GM12878 (cell line): ENCODE results near the gene TPRG1. TPM values are rescaled to one million over a fixed set of nuclear protein-coding genes. Genes with fewer than 3 reads are reported as not detected.

Experiments used
- ATAC-seq: fragments of 200-7000 bp; cut with Tn5 transposase; 3 replicates; pipeline ENCODE4 v1.9.1; 2020; ENCODE audit warnings: mild to moderate bottlenecking, moderate library complexity
- BruUV-seq: library from RNA; stranded (reverse); fragments of 400-500 nt; replicated peaks from 2 replicates; lab custom pipeline; 2021; lab: Mats Ljungman, UMichigan
- CTCF ChIA-PET: fragments of 300-600 bp; sonication (Branson Sonifier 250); formaldehyde crosslinking; extraction: SDS; loops from one replicate; lab custom pipeline; 2021; ENCODE audit warnings: inconsistent platforms; lab: Yijun Ruan, JAX
- POLR2A ChIA-PET: fragments of 350-600 bp; formaldehyde crosslinking; extraction: SDS; loops from one replicate; lab custom pipeline; 2021; ENCODE audit warnings: inconsistent platforms; lab: Charles Lee
- RAD21 ChIA-PET: fragments of 300-600 bp; sonication (Branson Sonifier 250); formaldehyde crosslinking; loops from one replicate; lab custom pipeline; 2023; ENCODE audit warnings: antibody characterized with exemption; ENCODE audit not compliant: unreplicated experiment; lab: Charles Lee
- SMC1A ChIA-PET: fragments of 300-600 bp; sonication (Branson Sonifier 250); formaldehyde crosslinking; loops from one replicate; lab custom pipeline; 2023; ENCODE audit not compliant: unreplicated experiment, uncharacterized antibody; lab: Charles Lee
- DNase-seq: peaks from one replicate; pipeline ENCODE4 v3.0.0-alpha.2; 2011; ENCODE audit warnings: low read depth, low spot score
- FAIRE-seq: peaks from 3 replicates; lab custom pipeline; 2011; peaks lifted over from hg19 to GRCh38; lab: Jason Lieb, UNC
- H2AFZ ChIP-seq: 2 replicates; pipeline ENCODE4 v1.6.0; 2011; ENCODE audit warnings: low read depth, low read length, control low read depth; ENCODE audit not compliant: control insufficient read depth
- H3K27ac ChIP-seq: 2 replicates; pipeline ENCODE4 v1.5.1; 2011; ENCODE audit warnings: control low read depth; ENCODE audit not compliant: control insufficient read depth, insufficient read depth
- H3K27me3 ChIP-seq, 2 experiments: replicated peaks in 1 of 2; 2 replicates each; pipeline versions ENCODE4 v1.6.0 to v1.6.1; 2011; ENCODE audit warnings: low read length in 1 of 2; ENCODE audit not compliant: control insufficient read depth in 2 of 2, insufficient read depth in 2 of 2
- H3K36me3 ChIP-seq, 2 experiments: 2 replicates each; pipeline ENCODE4 v1.5.1; 2011; ENCODE audit warnings: low read length in 1 of 2; ENCODE audit not compliant: control insufficient read depth in 2 of 2, insufficient read depth in 2 of 2
- H3K4me1 ChIP-seq: 2 replicates; pipeline ENCODE4 v1.6.1; 2011; ENCODE audit warnings: mild to moderate bottlenecking, low read length, moderate library complexity, mixed read lengths; ENCODE audit not compliant: control insufficient read depth, insufficient read depth
- H3K4me2 ChIP-seq: 2 replicates; pipeline ENCODE4 v1.6.0; 2011; ENCODE audit warnings: control low read depth; ENCODE audit not compliant: control insufficient read depth, insufficient read depth
- H3K4me3 ChIP-seq: fragments of 200-600 bp; sonication (generic); 2 replicates; pipeline ENCODE4 v1.5.1; 2016
- H3K79me2 ChIP-seq: 2 replicates; pipeline ENCODE4 v1.6.0; 2011; ENCODE audit warnings: low read length; ENCODE audit not compliant: control insufficient read depth, insufficient read depth
- H3K9ac ChIP-seq: 2 replicates; pipeline ENCODE4 v1.8.0; 2011; ENCODE audit warnings: low read length, control low read depth, mixed read lengths; ENCODE audit not compliant: control insufficient read depth, insufficient read depth
- H3K9me3 ChIP-seq: replicated peaks from 3 replicates; pipeline ENCODE4 v1.5.1; 2011; ENCODE audit warnings: mild to moderate bottlenecking, low read length; ENCODE audit not compliant: control insufficient read depth, insufficient read depth
- H4K20me1 ChIP-seq: 2 replicates; pipeline ENCODE4 v1.6.0; 2011; ENCODE audit not compliant: control insufficient read depth, insufficient read depth
- ETV6 ChIP-seq, 2 experiments: fragments of 450-650 bp in 1 of 2; IDR thresholded peaks in 1 of 2; conservative IDR thresholded peaks in 1 of 2; 2 replicates each; pipeline ENCODE4 v1.6.1; 2014; ENCODE audit warnings: antibody characterized with exemption in 1 of 2, borderline replicate concordance in 1 of 2, low read depth in 1 of 2, mild to moderate bottlenecking in 1 of 2, moderate library complexity in 1 of 2
- EZH2 ChIP-seq: IDR thresholded peaks from 2 replicates; pipeline ENCODE4 v1.6.1; 2012; ENCODE audit warnings: low read depth, mild to moderate bottlenecking, control low read depth, inconsistent platforms, low read length, borderline replicate concordance; ENCODE audit not compliant: control insufficient read depth
- HDAC2 ChIP-seq: fragments of 200-600 bp; sonication (generic); IDR thresholded peaks from 2 replicates; pipeline ENCODE4 v1.6.1; 2017
- MEF2B ChIP-seq: fragments of 450-650 bp; IDR thresholded peaks from 2 replicates; pipeline ENCODE4 v1.6.1; 2018; ENCODE audit warnings: mild to moderate bottlenecking, moderate library complexity; ENCODE audit not compliant: partially characterized antibody, poor library complexity, severe bottlenecking
- MYC ChIP-seq: IDR thresholded peaks from 2 replicates; pipeline ENCODE4 v1.6.1; 2011; ENCODE audit warnings: mild to moderate bottlenecking, low read length, moderate library complexity, inconsistent platforms; ENCODE audit not compliant: insufficient read depth, insufficient replicate concordance, insufficient read length, severe bottlenecking
- NBN ChIP-seq: fragments of 450-650 bp; IDR thresholded peaks from 2 replicates; pipeline ENCODE4 v1.6.1; 2016
- NFIC ChIP-seq: IDR thresholded peaks from 2 replicates; pipeline ENCODE4 v1.6.1; 2012; ENCODE audit warnings: low read depth, mild to moderate bottlenecking, inconsistent platforms, low read length, moderate library complexity
- NR2C1 ChIP-seq: fragments of 450-650 bp; IDR thresholded peaks from 2 replicates; pipeline ENCODE4 v1.6.1; 2017; ENCODE audit warnings: antibody characterized with exemption, mild to moderate bottlenecking, moderate library complexity
- PAX8 ChIP-seq: fragments of 450-650 bp; IDR thresholded peaks from 2 replicates; pipeline ENCODE4 v1.6.1; 2017; ENCODE audit warnings: mild to moderate bottlenecking, moderate library complexity
- RAD51 ChIP-seq: fragments of 450-650 bp; IDR thresholded peaks from 2 replicates; pipeline ENCODE4 v1.6.1; 2016; ENCODE audit warnings: moderate library complexity, mild to moderate bottlenecking, inconsistent platforms
- ZBED1 ChIP-seq: IDR thresholded peaks from 2 replicates; pipeline ENCODE4 v1.6.1; 2016; ENCODE audit warnings: borderline replicate concordance
- ZNF274 ChIP-seq: IDR thresholded peaks from one replicate; pipeline ENCODE4 v1.8.0; 2011; ENCODE audit not compliant: insufficient read length, insufficient read depth
- ZNF384 ChIP-seq: IDR thresholded peaks from 2 replicates; pipeline ENCODE4 v1.6.1; 2012; ENCODE audit warnings: low read depth, mild to moderate bottlenecking, low read length, improper control_type of control experiment, borderline replicate concordance
- WGBS: methylation state at CpG from one replicate; pipeline ENCODE4 v1.1.6; 2016; ENCODE audit warnings: low lambda C conversion rate; ENCODE audit not compliant: insufficient replicate concordance, insufficient coverage; ENCODE audit errors: missing lambda C conversion rate; 5-methylcytosine and 5-hydroxymethylcytosine counted together
- in situ Hi-C: fragments of 300-500 bp; cut with MboI; formaldehyde crosslinking; loops from 9 replicates; pipeline ENCODE4 v1.14.3; 2018; ENCODE audit warnings: mixed read lengths
- intact Hi-C: fragments of 100-400 bp; cut with micrococcal nuclease; formaldehyde crosslinking; loops from one replicate; pipeline ENCODE4 v1.14.2; 2022; ENCODE audit not compliant: unreplicated experiment
- polyA plus RNA-seq, 11 experiments: library from polyadenylated mRNA; depleted of rRNA in 4 of 11; unstranded in 6 of 11; stranded (reverse) in 5 of 11; fragments of >200 nt; fragmentation: Nextera tagmentation in 4 of 11; fragmentation: Illumina TruSeq in 1 of 11; extraction: Ambion mirVana in 4 of 11; extraction: Trizol in 1 of 11; gene quantifications; 1 replicate in 1 of 11; 2 replicates in 10 of 11; pipeline versions ENCODE4 v1.2.1 to v1.2.3, GENCODE V29; 2011 to 2016; ENCODE audit warnings: inconsistent platforms in 2 of 11, missing spikeins in 2 of 11, low read depth in 1 of 11
- total RNA-seq, 4 experiments: library from RNA; depleted of rRNA in 3 of 4; stranded (reverse); fragments of >200 nt in 3 of 4; fragmentation: Illumina TruSeq in 1 of 4; extraction: Trizol in 1 of 4; gene quantifications; 2 replicates each; pipeline versions ENCODE4 v1.2.1 to v1.2.3, GENCODE V29; 2013 to 2021
- TF ChIP-seq, protein P1 (sequence below): IDR thresholded peaks from 2 replicates; pipeline ENCODE4 v1.6.1; 2011; ENCODE audit warnings: borderline replicate concordance, low read depth, mild to moderate bottlenecking, moderate library complexity, low read length; ENCODE audit not compliant: insufficient read depth, poor library complexity, severe bottlenecking
- TF ChIP-seq, protein P2 (sequence below), 3 experiments: IDR thresholded peaks in 2 of 3; conservative IDR thresholded peaks in 1 of 3; 2 replicates each; pipeline ENCODE4 v1.5.1; 2011; ENCODE audit warnings: low read depth in 3 of 3, low read length in 3 of 3, mild to moderate bottlenecking in 3 of 3, control low read depth in 2 of 3, moderate library complexity in 2 of 3, inconsistent platforms in 1 of 3, mixed read lengths in 1 of 3; ENCODE audit not compliant: control insufficient read depth in 2 of 3, insufficient read depth in 1 of 3; ENCODE audit errors: extremely low read depth in 1 of 3
- TF ChIP-seq, protein P3 (sequence below): IDR thresholded peaks from 2 replicates; pipeline ENCODE4 v1.6.1; 2012; ENCODE audit warnings: low read length, inconsistent platforms
- TF ChIP-seq, protein P4 (sequence below): fragments of 150-350 bp; IDR thresholded peaks from 2 replicates; pipeline ENCODE4 v1.6.1; 2016; ENCODE audit warnings: low read depth, low read length

The TPRG1 gene
- total and polyA plus RNA-seq, 10 of the 15 experiments (the other 5 are each of a cell fraction or from before 2014, with no cell fraction given) = 0.26 to 30.7 (median 3.6) TPM

- BruUV-seq = no TSS peak
- H3K4me3 ChIP-seq = no peak overlapping the region
- in situ Hi-C loops (no loop called here), intact Hi-C loops (no loop called here)
- no peaks in the 10 kb centered on the region for H3K4me1 ChIP-seq
- no peak overlapping the region for H3K9ac ChIP-seq
- ChIA-PET RAD21 (no interaction called here), SMC1A (no interaction called here), CTCF (interaction anchor here (2.2 kb wide), 1 partner anchor 10 kb away, joined by 7 read pairs; no protein-coding TSS in a partner anchor), POLR2A (no interaction called here)
- DNase-seq (no peak), FAIRE-seq (no peak), ATAC-seq (no peak)
- no peak overlapping the region for H2AFZ ChIP-seq
- H4K20me1 ChIP-seq = no peaks in the 10 kb centered on the region
- 83% methylated on average over 1 of the region's 1 CpG for WGBS
- no peaks in the 10 kb centered on the region for H3K9me3 ChIP-seq
- no peak overlapping the region for H3K4me2 ChIP-seq
- no peaks in the 10 kb centered on the region for H3K27me3 ChIP-seq
- H3K79me2 ChIP-seq = no peaks in the 10 kb centered on the region
- H3K27ac ChIP-seq = no peak overlapping the region
- no peaks in the 10 kb centered on the region for H3K36me3 ChIP-seq
- TF ChIP-seq ZBED1 (no peak), NFIC (no peak), MYC (no peak), ETV6 (conservative IDR thresholded peaks at IDR 0.05 in 1 of 2, IDR thresholded peaks at IDR 0.05 in 1 of 2; ENCODE audit: borderline replicate concordance in 1 of 2, low read depth in 1 of 2) (no peak), ZNF384 (no peak), HDAC2 (no peak), RAD51 (no peak), NBN (no peak), EZH2 (no peak), MEF2B (no peak), PAX8 (no peak), NR2C1 (no peak), ZNF274 (no peak)
- TF ChIP-seq, protein P1, sequence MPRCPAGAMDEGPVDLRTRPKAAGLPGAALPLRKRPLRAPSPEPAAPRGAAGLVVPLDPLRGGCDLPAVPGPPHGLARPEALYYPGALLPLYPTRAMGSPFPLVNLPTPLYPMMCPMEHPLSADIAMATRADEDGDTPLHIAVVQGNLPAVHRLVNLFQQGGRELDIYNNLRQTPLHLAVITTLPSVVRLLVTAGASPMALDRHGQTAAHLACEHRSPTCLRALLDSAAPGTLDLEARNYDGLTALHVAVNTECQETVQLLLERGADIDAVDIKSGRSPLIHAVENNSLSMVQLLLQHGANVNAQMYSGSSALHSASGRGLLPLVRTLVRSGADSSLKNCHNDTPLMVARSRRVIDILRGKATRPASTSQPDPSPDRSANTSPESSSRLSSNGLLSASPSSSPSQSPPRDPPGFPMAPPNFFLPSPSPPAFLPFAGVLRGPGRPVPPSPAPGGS = no peak
- TF ChIP-seq, protein P2, sequence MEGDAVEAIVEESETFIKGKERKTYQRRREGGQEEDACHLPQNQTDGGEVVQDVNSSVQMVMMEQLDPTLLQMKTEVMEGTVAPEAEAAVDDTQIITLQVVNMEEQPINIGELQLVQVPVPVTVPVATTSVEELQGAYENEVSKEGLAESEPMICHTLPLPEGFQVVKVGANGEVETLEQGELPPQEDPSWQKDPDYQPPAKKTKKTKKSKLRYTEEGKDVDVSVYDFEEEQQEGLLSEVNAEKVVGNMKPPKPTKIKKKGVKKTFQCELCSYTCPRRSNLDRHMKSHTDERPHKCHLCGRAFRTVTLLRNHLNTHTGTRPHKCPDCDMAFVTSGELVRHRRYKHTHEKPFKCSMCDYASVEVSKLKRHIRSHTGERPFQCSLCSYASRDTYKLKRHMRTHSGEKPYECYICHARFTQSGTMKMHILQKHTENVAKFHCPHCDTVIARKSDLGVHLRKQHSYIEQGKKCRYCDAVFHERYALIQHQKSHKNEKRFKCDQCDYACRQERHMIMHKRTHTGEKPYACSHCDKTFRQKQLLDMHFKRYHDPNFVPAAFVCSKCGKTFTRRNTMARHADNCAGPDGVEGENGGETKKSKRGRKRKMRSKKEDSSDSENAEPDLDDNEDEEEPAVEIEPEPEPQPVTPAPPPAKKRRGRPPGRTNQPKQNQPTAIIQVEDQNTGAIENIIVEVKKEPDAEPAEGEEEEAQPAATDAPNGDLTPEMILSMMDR (IDR thresholded peaks at IDR 0.05 in 2 of 3, conservative IDR thresholded peaks at IDR 0.05 in 1 of 3; ENCODE audit: control insufficient read depth in 2 of 3, extremely low read depth in 1 of 3, insufficient read depth in 1 of 3, low read depth in 3 of 3, low read length in 3 of 3) = no peak
- TF ChIP-seq, protein P3, sequence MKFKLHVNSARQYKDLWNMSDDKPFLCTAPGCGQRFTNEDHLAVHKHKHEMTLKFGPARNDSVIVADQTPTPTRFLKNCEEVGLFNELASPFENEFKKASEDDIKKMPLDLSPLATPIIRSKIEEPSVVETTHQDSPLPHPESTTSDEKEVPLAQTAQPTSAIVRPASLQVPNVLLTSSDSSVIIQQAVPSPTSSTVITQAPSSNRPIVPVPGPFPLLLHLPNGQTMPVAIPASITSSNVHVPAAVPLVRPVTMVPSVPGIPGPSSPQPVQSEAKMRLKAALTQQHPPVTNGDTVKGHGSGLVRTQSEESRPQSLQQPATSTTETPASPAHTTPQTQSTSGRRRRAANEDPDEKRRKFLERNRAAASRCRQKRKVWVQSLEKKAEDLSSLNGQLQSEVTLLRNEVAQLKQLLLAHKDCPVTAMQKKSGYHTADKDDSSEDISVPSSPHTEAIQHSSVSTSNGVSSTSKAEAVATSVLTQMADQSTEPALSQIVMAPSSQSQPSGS = no peak
- TF ChIP-seq, protein P4, sequence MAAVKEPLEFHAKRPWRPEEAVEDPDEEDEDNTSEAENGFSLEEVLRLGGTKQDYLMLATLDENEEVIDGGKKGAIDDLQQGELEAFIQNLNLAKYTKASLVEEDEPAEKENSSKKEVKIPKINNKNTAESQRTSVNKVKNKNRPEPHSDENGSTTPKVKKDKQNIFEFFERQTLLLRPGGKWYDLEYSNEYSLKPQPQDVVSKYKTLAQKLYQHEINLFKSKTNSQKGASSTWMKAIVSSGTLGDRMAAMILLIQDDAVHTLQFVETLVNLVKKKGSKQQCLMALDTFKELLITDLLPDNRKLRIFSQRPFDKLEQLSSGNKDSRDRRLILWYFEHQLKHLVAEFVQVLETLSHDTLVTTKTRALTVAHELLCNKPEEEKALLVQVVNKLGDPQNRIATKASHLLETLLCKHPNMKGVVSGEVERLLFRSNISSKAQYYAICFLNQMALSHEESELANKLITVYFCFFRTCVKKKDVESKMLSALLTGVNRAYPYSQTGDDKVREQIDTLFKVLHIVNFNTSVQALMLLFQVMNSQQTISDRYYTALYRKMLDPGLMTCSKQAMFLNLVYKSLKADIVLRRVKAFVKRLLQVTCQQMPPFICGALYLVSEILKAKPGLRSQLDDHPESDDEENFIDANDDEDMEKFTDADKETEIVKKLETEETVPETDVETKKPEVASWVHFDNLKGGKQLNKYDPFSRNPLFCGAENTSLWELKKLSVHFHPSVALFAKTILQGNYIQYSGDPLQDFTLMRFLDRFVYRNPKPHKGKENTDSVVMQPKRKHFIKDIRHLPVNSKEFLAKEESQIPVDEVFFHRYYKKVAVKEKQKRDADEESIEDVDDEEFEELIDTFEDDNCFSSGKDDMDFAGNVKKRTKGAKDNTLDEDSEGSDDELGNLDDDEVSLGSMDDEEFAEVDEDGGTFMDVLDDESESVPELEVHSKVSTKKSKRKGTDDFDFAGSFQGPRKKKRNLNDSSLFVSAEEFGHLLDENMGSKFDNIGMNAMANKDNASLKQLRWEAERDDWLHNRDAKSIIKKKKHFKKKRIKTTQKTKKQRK = no peak
These were observed 3.1 kb upstream of the TPRG1 start for GRCh38 chr3:189168711-189169110.
